HFFc6 (cell line): ENCODE data around the gene BCL2. TPM values are rescaled to one million over a fixed set of nuclear protein-coding genes. Genes with fewer than 3 reads are reported as not detected.

ENCODE experiments used
- DNase-seq: peaks from one replicate; pipeline ENCODE4 v3.0.0-alpha.2; 2018
- H3K27ac Mint-ChIP-seq: 2 replicates; pipeline ENCODE4 v1.8.0; 2020; ENCODE audit warnings: mild to moderate bottlenecking, mixed read lengths
- H3K27me3 Mint-ChIP-seq: 2 replicates; pipeline ENCODE4 v1.8.0; 2021; ENCODE audit warnings: mild to moderate bottlenecking, moderate library complexity, mixed read lengths; ENCODE audit not compliant: insufficient read depth
- H3K36me3 Mint-ChIP-seq: 2 replicates; pipeline ENCODE4 v1.8.0; 2021; ENCODE audit warnings: low read depth, mixed read lengths
- H3K4me1 Mint-ChIP-seq: 2 replicates; pipeline ENCODE4 v1.8.0; 2020; ENCODE audit warnings: low read depth, mixed read lengths
- H3K4me3 Mint-ChIP-seq: 2 replicates; pipeline ENCODE4 v1.8.0; 2020; ENCODE audit warnings: mild to moderate bottlenecking, moderate library complexity, mixed read lengths
- H3K9me3 Mint-ChIP-seq: 2 replicates; pipeline ENCODE4 v1.8.0; 2020; ENCODE audit warnings: mild to moderate bottlenecking, mixed read lengths
- total RNA-seq, 6 experiments: library from RNA; stranded (reverse); fragmentation: NEBNext Ultra II Directional; extraction: Animal tissue kit (Norgen Biotek cat#: 25700); gene quantifications; 2 replicates in 1 of 6; 3 replicates in 5 of 6; pipeline ENCODE4 v1.2.3, GENCODE V29; 2021
- TF ChIP-seq, protein P1 (sequence below): fragments of 200-600 bp; sonication (generic); IDR thresholded peaks from 2 replicates; pipeline ENCODE4 v1.5.0; 2021; ENCODE audit warnings: antibody characterized with exemption, mild to moderate bottlenecking

Gene BCL2
- total RNA-seq, 6 experiments from 2014 or later: 0.17 to 1.1 (median 0.95) TPM

DNA sequence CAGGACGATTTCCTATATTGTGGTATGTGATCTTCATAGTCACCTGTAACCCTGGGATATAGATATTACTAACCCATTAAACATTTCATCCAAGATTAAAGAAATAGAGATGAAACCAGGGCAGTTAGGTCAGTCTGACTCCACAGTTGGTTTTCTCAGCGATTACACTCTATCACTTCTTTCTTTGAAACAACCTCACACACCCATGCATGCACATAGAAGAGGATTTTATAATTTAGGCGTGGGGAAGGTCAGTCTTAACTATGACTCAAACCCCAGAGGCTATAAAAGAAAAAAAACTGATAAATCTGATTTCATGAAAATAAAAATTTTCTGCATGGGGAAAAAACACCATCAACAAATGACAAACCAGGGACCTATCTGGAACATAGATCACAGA lies 54.2 kb downstream of the BCL2 start:
- no peak overlapping the region for H3K4me3 Mint-ChIP-seq
- H3K9me3 Mint-ChIP-seq: no peaks in the 10 kb centered on the region
- H3K27me3 Mint-ChIP-seq: peaks cover 25% of the 10 kb centered on the region
- TF ChIP-seq, protein P1, sequence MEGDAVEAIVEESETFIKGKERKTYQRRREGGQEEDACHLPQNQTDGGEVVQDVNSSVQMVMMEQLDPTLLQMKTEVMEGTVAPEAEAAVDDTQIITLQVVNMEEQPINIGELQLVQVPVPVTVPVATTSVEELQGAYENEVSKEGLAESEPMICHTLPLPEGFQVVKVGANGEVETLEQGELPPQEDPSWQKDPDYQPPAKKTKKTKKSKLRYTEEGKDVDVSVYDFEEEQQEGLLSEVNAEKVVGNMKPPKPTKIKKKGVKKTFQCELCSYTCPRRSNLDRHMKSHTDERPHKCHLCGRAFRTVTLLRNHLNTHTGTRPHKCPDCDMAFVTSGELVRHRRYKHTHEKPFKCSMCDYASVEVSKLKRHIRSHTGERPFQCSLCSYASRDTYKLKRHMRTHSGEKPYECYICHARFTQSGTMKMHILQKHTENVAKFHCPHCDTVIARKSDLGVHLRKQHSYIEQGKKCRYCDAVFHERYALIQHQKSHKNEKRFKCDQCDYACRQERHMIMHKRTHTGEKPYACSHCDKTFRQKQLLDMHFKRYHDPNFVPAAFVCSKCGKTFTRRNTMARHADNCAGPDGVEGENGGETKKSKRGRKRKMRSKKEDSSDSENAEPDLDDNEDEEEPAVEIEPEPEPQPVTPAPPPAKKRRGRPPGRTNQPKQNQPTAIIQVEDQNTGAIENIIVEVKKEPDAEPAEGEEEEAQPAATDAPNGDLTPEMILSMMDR: no peak
- DNase-seq: no peak
- H3K4me1 Mint-ChIP-seq: no peaks in the 10 kb centered on the region
- no peak overlapping the region for H3K27ac Mint-ChIP-seq
- H3K36me3 Mint-ChIP-seq: no peaks in the 10 kb centered on the region

DNA sequence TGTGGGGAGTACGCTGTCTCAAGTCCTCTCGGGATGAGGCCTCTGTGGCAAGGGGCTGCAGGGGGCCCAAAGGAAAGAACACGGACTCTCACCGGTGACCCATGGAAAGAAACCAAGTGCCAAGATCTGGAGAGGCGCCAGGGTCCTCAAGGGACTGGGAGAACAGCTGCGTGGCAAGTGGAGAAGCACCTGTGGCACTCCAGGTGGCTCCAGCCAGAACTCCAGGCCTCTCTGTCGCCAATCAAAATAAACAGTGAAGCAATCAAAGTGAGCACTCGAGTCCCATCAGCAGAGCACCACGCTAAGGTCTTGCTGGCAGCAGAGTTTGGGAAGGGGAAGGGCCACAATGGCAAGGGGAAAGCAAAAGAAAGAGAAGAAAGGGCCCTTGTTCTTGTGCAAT lies 54.7 kb downstream of the BCL2 start:
- no peaks in the 10 kb centered on the region for H3K4me1 Mint-ChIP-seq
- TF ChIP-seq, protein P1: no peak

DNA sequence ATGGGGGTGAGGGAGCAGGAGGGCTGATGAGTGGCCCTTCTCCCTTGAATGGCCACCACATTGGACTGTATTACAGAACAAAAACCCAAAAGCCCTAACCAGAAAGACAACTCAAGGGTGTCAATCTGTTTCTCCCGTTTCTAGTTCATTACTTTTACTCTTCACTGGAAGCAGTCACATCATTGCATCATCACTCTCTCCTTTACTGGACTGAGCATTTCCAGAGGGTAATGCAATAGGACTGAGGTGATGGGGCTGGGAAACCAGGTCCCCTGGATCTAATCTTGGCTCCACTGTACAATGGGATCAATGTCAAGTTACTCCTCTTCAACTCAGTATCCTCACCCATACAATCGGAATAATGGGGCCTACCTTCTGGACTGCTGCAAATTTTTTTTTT lies 56.1 kb downstream of the BCL2 start:
- Mint-ChIP-seq H3K4me1 (no peaks in the 10 kb centered on the region; the same call in 1 of the 2 replicates), H3K27me3 (peaks cover 37% of the 10 kb centered on the region), H3K9me3 (no peaks in the 10 kb centered on the region), H3K27ac (no peak overlapping the region), H3K4me3 (no peak overlapping the region), H3K36me3 (no peaks in the 10 kb centered on the region)
- TF ChIP-seq, protein P1: no peak
- DNase-seq: no peak

More for the DNA sequence above, 54.7 kb downstream of the BCL2 start:
- H3K27me3 Mint-ChIP-seq: peaks cover 26% of the 10 kb centered on the region
- DNase-seq: no peak
- no peak overlapping the region for H3K4me3 Mint-ChIP-seq
- H3K27ac Mint-ChIP-seq: no peak overlapping the region
- H3K36me3 Mint-ChIP-seq: no peaks in the 10 kb centered on the region
- no peaks in the 10 kb centered on the region for H3K9me3 Mint-ChIP-seq

DNA sequence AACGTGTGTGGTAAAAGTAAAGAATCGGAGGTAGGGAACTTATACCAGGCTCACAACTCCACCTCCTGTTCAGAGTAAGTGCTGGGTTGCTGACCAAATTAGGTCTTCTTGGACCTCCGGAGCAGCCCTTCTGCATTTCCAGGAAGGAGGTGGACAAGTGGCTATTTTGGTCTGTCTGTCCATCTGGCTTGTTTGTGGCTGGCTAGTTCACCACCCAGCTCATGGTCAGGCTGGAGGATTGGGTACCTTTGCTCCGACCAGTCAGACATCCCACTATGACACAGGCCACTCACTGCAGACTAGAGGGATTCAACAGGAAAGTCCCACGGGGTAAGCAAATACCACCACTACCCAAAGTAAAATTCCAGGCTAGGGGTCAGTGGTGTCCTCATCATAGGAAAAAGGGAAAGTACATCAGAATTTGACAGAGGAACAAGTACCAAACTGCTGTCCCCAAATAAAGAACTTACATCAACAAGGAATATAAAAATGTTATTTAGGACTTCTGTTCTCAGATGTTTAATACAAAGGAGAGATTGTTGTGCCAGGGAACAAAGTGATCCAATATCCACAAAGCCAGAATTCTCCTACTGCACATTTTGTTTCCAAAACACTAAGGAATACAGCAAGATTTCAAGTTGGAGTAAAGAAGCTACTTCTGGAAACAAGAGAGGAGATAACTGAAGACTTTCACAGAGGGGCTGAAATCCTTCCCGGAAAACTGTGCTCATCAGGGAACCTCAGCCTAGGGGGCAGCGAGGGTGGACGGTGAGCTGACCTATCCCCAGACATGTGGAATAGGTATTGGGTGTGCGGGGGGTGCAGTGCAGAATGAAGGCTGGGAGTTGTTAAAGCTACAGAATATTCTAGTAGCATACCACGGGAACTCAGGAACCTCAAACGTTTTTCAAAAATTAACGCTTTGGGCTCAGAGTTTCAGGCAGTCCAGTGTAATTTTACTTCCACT lies 56.9 kb downstream of the BCL2 start:
- Mint-ChIP-seq H3K36me3 (no peaks in the 10 kb centered on the region), H3K27me3 (peaks cover 41% of the 10 kb centered on the region), H3K4me1 (no peaks in the 10 kb centered on the region; the same call in 1 of the 2 replicates), H3K9me3 (no peaks in the 10 kb centered on the region), H3K27ac (no peak overlapping the region), H3K4me3 (no peak overlapping the region)
- no peak for DNase-seq
- TF ChIP-seq, protein P1: no peak

DNA sequence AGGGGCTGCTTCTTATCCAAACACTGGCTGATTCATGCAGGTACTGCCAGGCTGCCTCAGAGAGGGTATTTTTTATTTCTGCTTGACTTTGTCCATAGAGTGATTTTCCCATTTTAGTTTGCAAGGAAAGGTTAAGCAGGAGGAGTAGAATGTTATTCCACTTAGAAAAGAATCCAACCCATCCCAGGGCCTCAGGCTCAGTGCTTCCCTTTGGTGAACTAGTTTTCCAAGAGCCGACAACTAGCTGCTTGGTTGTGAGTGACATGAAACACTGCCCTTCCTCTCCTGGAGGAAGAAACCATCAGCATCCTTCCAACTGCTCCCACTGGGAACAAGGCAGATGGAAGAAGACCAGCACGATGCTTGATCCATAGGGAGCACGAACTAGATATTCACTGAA lies 58.5 kb downstream of the BCL2 start:
- Mint-ChIP-seq H3K4me3 (no peak overlapping the region), H3K9me3 (no peaks in the 10 kb centered on the region), H3K4me1 (no peaks in the 10 kb centered on the region; the same call in 1 of the 2 replicates), H3K27me3 (peaks cover 44% of the 10 kb centered on the region), H3K36me3 (no peaks in the 10 kb centered on the region), H3K27ac (no peak overlapping the region)
- TF ChIP-seq, protein P1: no peak
- DNase-seq: no peak
